Thymus (tissue), 11 donors: ENCODE measurements around the gene FNBP1. TPM values are rescaled to one million over a fixed set of nuclear protein-coding genes. Genes with fewer than 3 reads are reported as not detected.

Experiments
- DNase-seq, 9 donors: peaks; one replicate each; pipeline ENCODE4 v3.0.0-alpha.2; 2013; ENCODE audit warnings: low spot score in 9 of 9, low read depth in 6 of 9, missing footprints in 1 of 9
- H3K27ac ChIP-seq, 2 donors: one replicate each; pipeline ENCODE4 v1.5.1; 2013; ENCODE audit warnings: control low read depth in 1 of 2, low read depth in 1 of 2, low read length in 1 of 2, mild to moderate bottlenecking in 1 of 2, moderate library complexity in 1 of 2
- H3K27me3 ChIP-seq, 2 donors: one replicate each; pipeline ENCODE4 v1.5.1; 2013; ENCODE audit warnings: low read length in 1 of 2; ENCODE audit not compliant: control insufficient read depth in 2 of 2, insufficient read depth in 1 of 2
- H3K36me3 ChIP-seq, 2 donors: one replicate each; pipeline ENCODE4 v1.5.1; 2013; ENCODE audit warnings: low read length in 1 of 2, mild to moderate bottlenecking in 1 of 2, moderate library complexity in 1 of 2; ENCODE audit not compliant: control insufficient read depth in 2 of 2, insufficient read depth in 2 of 2
- H3K4me1 ChIP-seq, 2 donors: one replicate each; pipeline ENCODE4 v1.5.1; 2013; ENCODE audit warnings: low read length in 2 of 2; ENCODE audit not compliant: control insufficient read depth in 2 of 2, insufficient read depth in 2 of 2
- H3K4me3 ChIP-seq, 2 donors: one replicate each; pipeline ENCODE4 v1.5.1; 2013; ENCODE audit warnings: low read length in 2 of 2, control low read depth in 1 of 2, mild to moderate bottlenecking in 1 of 2
- H3K9me3 ChIP-seq, 2 donors: one replicate each; pipeline ENCODE4 v1.5.1; 2013; ENCODE audit warnings: low read length in 1 of 2, mild to moderate bottlenecking in 1 of 2; ENCODE audit not compliant: control insufficient read depth in 2 of 2, insufficient read depth in 1 of 2
- WGBS: extraction: QIAGEN DNeasy Blood & Tissue Kit; methylation state at CpG from one replicate; pipeline ENCODE4 v1.1.7; 2013; 5-methylcytosine and 5-hydroxymethylcytosine counted together
- polyA plus RNA-seq: library from polyadenylated mRNA; stranded (reverse); fragments of 200-250 nt; gene quantifications from one replicate; pipeline ENCODE4 v1.2.3, GENCODE V29; 2013
- total RNA-seq: library from RNA; stranded (reverse); fragments of 120-200 nt; gene quantifications from one replicate; pipeline ENCODE4 v1.2.4, GENCODE V29; 2013
- donor health status: healthy.

Gene FNBP1
- total and polyA plus RNA-seq, 2 donors: 79.6 to 82.8 TPM

- no peak for DNase-seq
- peak overlapping the region in 1 of 2 donors; percentile 19 for H3K27ac ChIP-seq
- peaks cover 23 to 44% of the 10 kb centered on the region in 2 donors for H3K36me3 ChIP-seq
- H3K4me1 ChIP-seq: peaks cover 25 to 68% of the 10 kb centered on the region in 2 donors
- WGBS: 90% methylated on average over 6 of the region's 6 CpGs
- no peaks in the 10 kb centered on the region for H3K9me3 ChIP-seq
- H3K4me3 ChIP-seq: no peak overlapping the region
- H3K27me3 ChIP-seq: no peaks in the 10 kb centered on the region
These were observed 193.1 kb downstream of the FNBP1 start for GRCh38 chr9:129849901-129850300.

DNA sequence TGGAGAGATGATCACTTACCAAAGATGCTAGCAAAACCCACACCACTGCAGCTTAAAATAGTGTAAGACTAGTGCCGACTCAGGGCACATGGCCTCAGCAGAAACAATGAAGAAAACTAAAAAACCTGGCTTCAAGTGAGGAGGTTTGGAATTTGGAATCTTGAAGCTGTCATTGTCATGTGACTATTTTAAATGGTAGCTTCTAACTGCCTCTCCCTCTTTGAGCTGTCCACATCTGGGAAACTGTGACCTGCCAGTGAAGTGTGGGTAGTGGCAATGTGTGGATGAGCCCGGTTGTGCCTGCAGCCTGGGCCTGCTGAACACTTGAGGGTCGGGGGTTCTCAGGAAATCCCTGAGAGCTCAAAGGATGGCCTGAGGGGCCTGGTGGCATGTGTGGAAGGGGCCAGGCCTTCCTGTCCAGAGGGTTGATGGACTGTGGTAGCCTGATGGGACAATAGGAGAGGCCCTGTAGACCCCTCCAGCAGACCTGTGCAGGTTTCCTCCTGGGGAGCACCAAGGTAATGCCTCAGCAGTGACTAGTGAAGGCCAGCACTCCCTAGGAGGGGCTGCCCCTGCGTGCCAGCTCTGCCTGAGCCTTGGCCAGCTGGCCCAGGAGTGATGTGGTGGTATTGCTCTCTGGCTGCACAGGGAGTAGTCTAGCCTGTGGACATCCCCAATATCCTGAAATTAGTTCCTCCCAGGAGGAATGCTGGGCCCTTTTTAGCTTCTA lies 194.1 kb downstream of the FNBP1 start:
- DNase-seq: no peak
- H3K4me1 ChIP-seq: peaks cover 19 to 61% of the 10 kb centered on the region in 2 donors
- H3K27me3 ChIP-seq: no peaks in the 10 kb centered on the region
- peaks cover 23 to 44% of the 10 kb centered on the region in 2 donors for H3K36me3 ChIP-seq
- H3K4me3 ChIP-seq: no peak overlapping the region
- no peak overlapping the region for H3K27ac ChIP-seq
- 91% methylated on average over 4 of the region's 4 CpGs for WGBS
- H3K9me3 ChIP-seq: no peaks in the 10 kb centered on the region

DNA sequence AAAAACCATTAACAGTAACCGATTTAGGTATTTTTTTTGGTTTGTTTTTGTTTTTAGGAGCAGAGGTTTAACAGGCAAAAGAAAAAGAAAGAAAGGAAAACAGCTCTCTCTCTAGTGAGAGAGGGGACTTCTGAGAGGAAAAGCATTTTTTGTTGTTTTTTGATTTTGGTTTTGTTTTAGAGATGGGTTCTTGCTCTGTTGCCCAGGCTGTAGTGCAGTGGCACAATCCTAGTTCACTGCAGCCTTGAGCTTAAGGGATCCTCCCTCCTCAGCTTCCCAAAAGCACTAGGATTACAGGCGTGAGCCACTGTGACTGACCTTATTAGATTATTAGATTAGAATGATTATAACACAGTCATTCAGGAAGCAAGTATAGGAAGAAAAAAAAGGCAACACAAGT lies 197.6 kb downstream of the FNBP1 start:
- Histone ChIP-seq H3K4me3 (no peak overlapping the region), H3K27ac (peak overlapping the region in 1 of 2 donors; percentile 78), H3K9me3 (no peaks in the 10 kb centered on the region), H3K27me3 (no peaks in the 10 kb centered on the region), H3K4me1 (peaks cover 5 to 43% of the 10 kb centered on the region in 2 donors), H3K36me3 (peaks cover 15 to 35% of the 10 kb centered on the region in 2 donors)
- no peak for DNase-seq
- WGBS: 59% methylated on average over 2 of the region's 2 CpGs

GRCh38 chr9:129841071-129841470 lies 201.9 kb downstream of the FNBP1 start:
- H3K9me3 ChIP-seq: peaks cover 0 to 5% of the 10 kb centered on the region in 2 donors
- WGBS: 93% methylated on average over 4 of the region's 4 CpGs
- peaks cover 32 to 66% of the 10 kb centered on the region in 2 donors for H3K4me1 ChIP-seq
- DNase-seq: no peak
- no peak overlapping the region for H3K4me3 ChIP-seq
- no peak overlapping the region for H3K27ac ChIP-seq
- H3K36me3 ChIP-seq: peaks cover 7 to 37% of the 10 kb centered on the region in 2 donors
- no peaks in the 10 kb centered on the region for H3K27me3 ChIP-seq

DNA sequence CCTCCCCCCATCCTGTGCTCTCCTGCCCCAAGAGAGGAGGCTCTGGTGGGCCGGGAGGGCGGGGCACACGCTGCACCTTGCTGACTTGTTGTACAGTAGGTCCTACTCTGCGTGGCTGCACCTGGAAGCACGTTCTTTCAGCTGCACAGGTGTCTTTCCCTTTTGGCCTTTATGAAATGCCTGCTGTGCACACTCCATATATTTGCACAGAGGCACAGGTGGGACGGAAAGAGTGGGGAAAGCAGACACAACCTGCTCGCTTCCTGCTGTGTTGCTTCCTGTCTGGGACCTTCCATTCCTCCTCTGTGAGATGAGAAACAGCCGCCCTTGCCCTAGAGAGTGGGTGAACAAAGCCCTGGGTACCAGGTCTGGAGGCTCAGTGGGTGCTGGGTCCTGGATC lies 203.0 kb downstream of the FNBP1 start:
- peaks cover 32 to 65% of the 10 kb centered on the region in 2 donors for H3K4me1 ChIP-seq
- H3K27ac ChIP-seq: peak overlapping the region; percentile 48 to 85
- 35% methylated on average over 8 of the region's 8 CpGs for WGBS
- peaks cover 0 to 5% of the 10 kb centered on the region in 2 donors for H3K9me3 ChIP-seq
- DNase-seq: peak in 3 of 9 donors; percentile 53 to 70 (median 62)
- no peaks in the 10 kb centered on the region for H3K27me3 ChIP-seq
- H3K4me3 ChIP-seq: no peak overlapping the region
- H3K36me3 ChIP-seq: peaks cover 7 to 37% of the 10 kb centered on the region in 2 donors

DNA sequence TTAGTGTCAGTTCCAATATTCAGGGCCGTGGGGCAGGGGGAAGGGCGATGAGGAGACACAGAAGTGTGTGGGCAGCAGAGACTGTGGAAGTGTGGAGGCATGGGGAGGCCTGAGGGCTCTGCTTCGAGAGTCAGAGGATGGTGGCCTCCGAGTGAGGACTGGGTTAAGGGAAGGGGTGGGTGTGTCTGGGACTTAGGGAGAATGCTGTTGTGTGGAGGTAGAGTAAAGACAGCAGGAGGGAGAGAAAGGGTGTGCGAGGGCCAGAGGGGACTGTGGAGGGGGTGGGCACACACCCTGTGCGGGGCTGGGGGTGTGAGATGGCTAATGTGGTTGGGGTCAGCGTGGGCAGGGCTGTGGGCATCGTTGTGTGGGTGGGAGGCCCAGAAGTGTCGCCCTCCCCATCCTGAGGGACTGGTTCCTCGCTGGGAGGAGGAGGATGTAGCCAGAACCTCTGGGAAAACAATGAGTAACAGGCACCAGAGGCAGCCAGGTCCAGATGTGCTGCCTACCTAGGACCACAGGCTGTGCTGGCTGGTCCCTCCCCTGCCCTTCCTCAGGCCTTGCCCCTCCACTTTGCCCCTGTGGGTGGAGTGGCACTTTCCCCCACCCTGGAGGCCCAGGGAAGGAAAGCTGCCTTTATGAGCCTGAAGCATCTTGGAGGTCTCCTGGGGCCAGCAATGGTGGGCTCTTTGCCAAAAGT lies 203.5 kb downstream of the FNBP1 start:
- Histone ChIP-seq H3K4me1 (peaks cover 32 to 63% of the 10 kb centered on the region in 2 donors), H3K4me3 (no peak overlapping the region), H3K36me3 (peaks cover 7 to 37% of the 10 kb centered on the region in 2 donors), H3K27me3 (no peaks in the 10 kb centered on the region), H3K27ac (peak overlapping the region; percentile 48 to 85), H3K9me3 (peaks cover 0 to 10% of the 10 kb centered on the region in 2 donors)
- WGBS: 87% methylated on average over 10 of the region's 10 CpGs
- DNase-seq: no peak

- Histone ChIP-seq H3K4me1 (peaks cover 36 to 66% of the 10 kb centered on the region in 2 donors), H3K36me3 (peaks cover 7 to 35% of the 10 kb centered on the region in 2 donors), H3K27me3 (no peaks in the 10 kb centered on the region), H3K4me3 (no peak overlapping the region), H3K9me3 (peaks cover 0 to 10% of the 10 kb centered on the region in 2 donors), H3K27ac (peak overlapping the region; percentile 54 to 85)
- no peak for DNase-seq
- 95% methylated on average over 12 of the region's 12 CpGs for WGBS
These were observed 204.2 kb downstream of the FNBP1 start for GRCh38 chr9:129838707-129839259.
